Epithelial cell of prostate (primary cell): ENCODE measurements around the gene PLA2G4E.

ENCODE experiments used
- DNase-seq: peaks from one replicate; pipeline ENCODE4 v3.0.0-alpha.2; 2011; ENCODE audit warnings: low read depth, low spot score
- H3K27ac ChIP-seq: fragments of 450-650 bp; 2 replicates; pipeline ENCODE4 v1.5.1; 2017; ENCODE audit warnings: mild to moderate bottlenecking

Gene PLA2G4E

GRCh38 chr15:42053914-42054313, 33.1 kb upstream of the PLA2G4E start:
- DNase-seq: no peak
- H3K27ac ChIP-seq: no peak overlapping the region

- no peak for DNase-seq
- no peak overlapping the region for H3K27ac ChIP-seq
Observed at GRCh38 chr15:42053010-42053409, 32.2 kb upstream of the PLA2G4E start.

- DNase-seq: no peak
- no peak overlapping the region for H3K27ac ChIP-seq
Observed at GRCh38 chr15:42050484-42051255, 29.8 kb upstream of the PLA2G4E start.

GRCh38 chr15:42048821-42049200, 28.0 kb upstream of the PLA2G4E start:
- no peak overlapping the region for H3K27ac ChIP-seq

GRCh38 chr15:42048080-42048820, 27.4 kb upstream of the PLA2G4E start:
- no peak for DNase-seq
- H3K27ac ChIP-seq: no peak overlapping the region

More at GRCh38 chr15:42048821-42049200, 28.0 kb upstream of the PLA2G4E start:
- no peak for DNase-seq

GRCh38 chr15:42046597-42046996, 25.8 kb upstream of the PLA2G4E start:
- no peak overlapping the region for H3K27ac ChIP-seq
- no peak for DNase-seq

- no peak overlapping the region for H3K27ac ChIP-seq
- DNase-seq: no peak
Observed at GRCh38 chr15:42045211-42045615, 24.4 kb upstream of the PLA2G4E start.

- DNase-seq: no peak
- no peak overlapping the region for H3K27ac ChIP-seq
Observed at GRCh38 chr15:42042602-42043400, 22.0 kb upstream of the PLA2G4E start.

- DNase-seq: no peak
- H3K27ac ChIP-seq: no peak overlapping the region
Observed at GRCh38 chr15:42038401-42038800, 17.6 kb upstream of the PLA2G4E start.

- DNase-seq: no peak
- no peak overlapping the region for H3K27ac ChIP-seq
Observed at GRCh38 chr15:42037656-42038055, 16.8 kb upstream of the PLA2G4E start.

GRCh38 chr15:42036966-42037365, 16.1 kb upstream of the PLA2G4E start:
- H3K27ac ChIP-seq: no peak overlapping the region
- DNase-seq: no peak

GRCh38 chr15:42036112-42036905, 15.5 kb upstream of the PLA2G4E start:
- DNase-seq: no peak

GRCh38 chr15:42035435-42035761, 14.6 kb upstream of the PLA2G4E start:
- DNase-seq: no peak
- H3K27ac ChIP-seq: peak overlapping the region; percentile 90

More at GRCh38 chr15:42036112-42036905, 15.5 kb upstream of the PLA2G4E start:
- peak overlapping the region; percentile 90 for H3K27ac ChIP-seq

- DNase-seq: no peak
- H3K27ac ChIP-seq: peak overlapping the region; percentile 90
Observed at GRCh38 chr15:42034628-42035434, 14.0 kb upstream of the PLA2G4E start.

GRCh38 chr15:42033214-42033873, 12.5 kb upstream of the PLA2G4E start:
- no peak for DNase-seq
- H3K27ac ChIP-seq: peak overlapping the region; percentile 90

GRCh38 chr15:42032376-42033213, 11.8 kb upstream of the PLA2G4E start:
- peak overlapping the region; percentile 90 for H3K27ac ChIP-seq
- no peak for DNase-seq

GRCh38 chr15:42031198-42031915, 10.5 kb upstream of the PLA2G4E start:
- DNase-seq: no peak
- no peak overlapping the region for H3K27ac ChIP-seq
